ENCODE data around the gene SEC24D.

The SEC24D gene

DNA sequence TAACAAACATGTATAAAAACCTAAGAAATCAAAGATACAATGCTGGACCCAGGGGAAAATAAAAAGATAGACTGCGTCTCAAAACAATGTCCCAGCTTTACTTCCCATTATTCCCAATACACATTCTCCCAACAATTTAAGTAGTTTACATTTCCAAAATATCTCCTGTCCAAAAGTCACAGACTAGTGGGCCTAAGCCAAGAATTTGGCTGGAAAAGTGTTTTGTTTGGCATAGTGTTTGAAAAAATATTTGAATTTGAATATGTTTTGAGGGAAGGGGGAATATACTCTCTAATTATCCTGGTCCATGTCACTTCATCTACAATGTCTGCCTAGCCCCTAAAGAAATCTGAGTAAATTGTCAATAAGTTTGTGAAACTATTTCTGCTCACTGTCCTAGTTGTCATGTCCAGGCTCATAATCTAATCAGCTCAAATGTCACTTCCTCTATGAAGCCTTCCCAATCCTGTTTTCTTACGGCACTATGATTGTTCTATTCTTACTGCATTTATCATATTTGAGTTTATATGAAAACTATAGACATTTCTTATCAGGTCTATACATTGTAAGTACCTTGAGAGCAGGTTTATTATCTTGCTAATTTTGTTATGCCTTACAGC is 74.4 kb downstream of the SEC24D start:
- DNase-seq (ENCODE audit: low read depth), result no peak
- TF ChIP-seq, protein P1, sequence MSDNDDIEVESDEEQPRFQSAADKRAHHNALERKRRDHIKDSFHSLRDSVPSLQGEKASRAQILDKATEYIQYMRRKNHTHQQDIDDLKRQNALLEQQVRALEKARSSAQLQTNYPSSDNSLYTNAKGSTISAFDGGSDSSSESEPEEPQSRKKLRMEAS (IDR thresholded peaks at IDR 0.05; ENCODE audit: low read depth, low read length), result no peak
- TF ChIP-seq, protein P2, sequence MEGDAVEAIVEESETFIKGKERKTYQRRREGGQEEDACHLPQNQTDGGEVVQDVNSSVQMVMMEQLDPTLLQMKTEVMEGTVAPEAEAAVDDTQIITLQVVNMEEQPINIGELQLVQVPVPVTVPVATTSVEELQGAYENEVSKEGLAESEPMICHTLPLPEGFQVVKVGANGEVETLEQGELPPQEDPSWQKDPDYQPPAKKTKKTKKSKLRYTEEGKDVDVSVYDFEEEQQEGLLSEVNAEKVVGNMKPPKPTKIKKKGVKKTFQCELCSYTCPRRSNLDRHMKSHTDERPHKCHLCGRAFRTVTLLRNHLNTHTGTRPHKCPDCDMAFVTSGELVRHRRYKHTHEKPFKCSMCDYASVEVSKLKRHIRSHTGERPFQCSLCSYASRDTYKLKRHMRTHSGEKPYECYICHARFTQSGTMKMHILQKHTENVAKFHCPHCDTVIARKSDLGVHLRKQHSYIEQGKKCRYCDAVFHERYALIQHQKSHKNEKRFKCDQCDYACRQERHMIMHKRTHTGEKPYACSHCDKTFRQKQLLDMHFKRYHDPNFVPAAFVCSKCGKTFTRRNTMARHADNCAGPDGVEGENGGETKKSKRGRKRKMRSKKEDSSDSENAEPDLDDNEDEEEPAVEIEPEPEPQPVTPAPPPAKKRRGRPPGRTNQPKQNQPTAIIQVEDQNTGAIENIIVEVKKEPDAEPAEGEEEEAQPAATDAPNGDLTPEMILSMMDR (IDR thresholded peaks at IDR 0.05; ENCODE audit: low read depth, low read length), result no peak
- TF ChIP-seq POLR2A (IDR thresholded peaks at IDR 0.05; ENCODE audit: extremely low read depth, insufficient read length) (no peak), MYC (IDR thresholded peaks at IDR 0.05; ENCODE audit: low read depth, low read length) (no peak)
- H3K4me3 ChIP-seq (ENCODE audit: low read depth, low read length), result no peak overlapping the region

DNA sequence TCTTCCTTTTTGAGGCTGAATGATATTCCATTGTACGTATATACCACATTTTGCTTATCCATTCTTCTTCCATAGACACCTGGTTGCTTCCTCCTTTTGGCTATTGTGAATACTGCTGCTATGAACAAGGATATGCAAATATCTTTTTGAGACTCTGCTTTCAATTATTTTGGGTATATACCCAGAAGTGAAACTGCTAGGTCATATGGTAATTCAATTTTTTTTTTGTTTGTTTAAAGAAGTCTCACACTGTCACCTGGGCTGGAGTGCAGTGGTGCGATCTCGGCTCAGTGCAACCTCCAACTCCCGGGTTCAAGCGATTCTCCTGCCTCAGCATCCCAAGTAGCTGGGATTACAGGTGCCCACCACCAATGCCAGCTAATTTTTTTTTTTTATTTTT is 75.4 kb downstream of the SEC24D start:
- no peak for TF ChIP-seq MYC (IDR thresholded peaks at IDR 0.05; ENCODE audit: low read depth, low read length)
- no peak overlapping the region for H3K4me3 ChIP-seq (ENCODE audit: low read depth, low read length)
- DNase-seq (ENCODE audit: low read depth), result no peak

DNA sequence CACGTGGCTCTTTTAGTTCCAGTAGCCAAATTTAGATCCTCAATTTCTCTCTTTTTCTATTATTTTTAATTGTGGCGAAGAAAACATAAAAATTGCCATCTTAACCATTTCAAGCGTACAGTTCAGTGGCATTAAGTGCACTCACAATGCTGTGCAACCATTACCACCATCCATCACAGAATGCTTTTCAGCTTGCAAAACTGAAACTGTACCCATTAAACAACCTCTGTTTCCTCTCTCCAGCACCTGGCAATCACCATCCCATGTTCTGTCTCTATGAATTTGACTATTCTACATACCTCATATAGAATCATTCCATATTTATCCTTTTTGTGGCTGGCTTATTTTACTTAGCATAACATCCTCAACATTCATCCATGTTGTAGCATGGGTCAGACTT is 75.8 kb downstream of the SEC24D start:
- H3K4me3 ChIP-seq (ENCODE audit: low read depth, low read length), result no peak overlapping the region
- TF ChIP-seq, protein P2 (IDR thresholded peaks at IDR 0.05; ENCODE audit: low read depth, low read length), result no peak
- TF ChIP-seq, protein P1 (IDR thresholded peaks at IDR 0.05; ENCODE audit: low read depth, low read length), result no peak
- TF ChIP-seq MYC (IDR thresholded peaks at IDR 0.05; ENCODE audit: low read depth, low read length) (no peak), POLR2A (IDR thresholded peaks at IDR 0.05; ENCODE audit: extremely low read depth, insufficient read length) (no peak)
- DNase-seq (ENCODE audit: low read depth), result no peak

DNA sequence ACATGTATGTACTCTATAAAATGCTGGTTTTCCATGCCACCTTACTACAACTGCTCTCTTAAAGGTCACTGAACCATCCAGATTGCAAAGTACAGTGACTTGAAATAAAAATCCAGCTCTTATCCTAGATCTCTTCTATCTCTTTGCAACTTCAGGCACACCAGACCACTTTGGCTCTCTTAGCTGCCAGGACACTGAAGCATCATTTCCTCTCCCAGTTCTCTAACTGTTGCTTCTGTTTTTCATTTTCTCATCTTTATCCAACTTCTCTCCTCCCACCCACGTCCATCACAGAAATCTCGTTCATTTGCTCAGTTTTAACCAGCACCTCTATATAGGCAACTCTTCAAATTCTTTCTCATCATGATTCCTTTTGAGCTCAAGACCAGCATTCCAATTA is 76.4 kb downstream of the SEC24D start:
- TF ChIP-seq, protein P1 (IDR thresholded peaks at IDR 0.05; ENCODE audit: low read depth, low read length), result no peak
- TF ChIP-seq MYC (IDR thresholded peaks at IDR 0.05; ENCODE audit: low read depth, low read length) (no peak), POLR2A (IDR thresholded peaks at IDR 0.05; ENCODE audit: extremely low read depth, insufficient read length) (no peak)
- TF ChIP-seq, protein P2 (IDR thresholded peaks at IDR 0.05; ENCODE audit: low read depth, low read length), result no peak
- no peak for DNase-seq (ENCODE audit: low read depth)
- no peak overlapping the region for H3K4me3 ChIP-seq (ENCODE audit: low read depth, low read length)

DNA sequence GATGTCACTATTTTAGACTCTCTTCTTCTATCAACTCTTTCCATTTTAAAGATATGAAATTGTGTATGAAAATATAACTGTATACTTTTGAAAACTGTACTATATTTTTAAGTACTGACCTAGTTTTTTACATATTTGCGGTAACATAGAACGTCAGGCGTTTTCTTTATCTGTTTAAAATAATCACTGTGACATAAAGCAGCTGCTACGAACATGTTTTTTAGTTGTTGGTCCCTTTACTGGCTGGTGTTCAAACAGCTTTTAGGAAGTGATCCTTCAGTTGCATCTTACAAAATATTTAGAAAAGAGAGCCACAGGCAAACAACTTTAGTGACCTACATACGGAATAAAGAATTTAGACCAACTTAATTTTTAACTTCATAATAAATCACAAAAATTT is 77.6 kb downstream of the SEC24D start:
- no peak for TF ChIP-seq MYC (IDR thresholded peaks at IDR 0.05; ENCODE audit: low read depth, low read length)
- TF ChIP-seq, protein P2 (IDR thresholded peaks at IDR 0.05; ENCODE audit: low read depth, low read length), result no peak
- TF ChIP-seq, protein P1 (IDR thresholded peaks at IDR 0.05; ENCODE audit: low read depth, low read length), result no peak
- TF ChIP-seq POLR2A (IDR thresholded peaks at IDR 0.05; ENCODE audit: extremely low read depth, insufficient read length), result no peak
- no peak overlapping the region for H3K4me3 ChIP-seq (ENCODE audit: low read depth, low read length)
- no peak for DNase-seq (ENCODE audit: low read depth)

DNA sequence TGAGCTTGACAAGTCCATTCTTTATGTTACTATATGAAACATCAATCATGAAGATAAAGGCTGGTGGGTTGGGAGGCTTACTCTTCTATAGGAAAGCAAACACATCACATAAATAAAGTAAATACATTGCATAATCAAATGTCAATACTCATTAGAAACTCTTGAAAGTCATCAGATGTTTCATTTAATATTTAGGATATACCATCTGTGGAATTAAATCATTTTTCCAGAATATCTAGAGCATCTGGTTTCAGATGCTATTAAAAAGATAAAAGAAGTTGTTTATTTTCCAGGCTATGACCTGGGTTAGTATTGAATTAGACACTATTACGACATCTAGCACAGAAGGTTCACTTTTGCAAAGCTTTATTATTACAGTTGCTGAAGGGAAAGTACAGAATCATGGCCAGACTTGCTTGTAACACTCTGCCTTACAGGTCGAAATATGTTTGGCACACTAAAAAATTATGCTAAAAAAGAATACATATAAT is 78.1 kb downstream of the SEC24D start:
- no peak overlapping the region for H3K4me3 ChIP-seq (ENCODE audit: low read depth, low read length)
- DNase-seq (ENCODE audit: low read depth), result no peak
- no peak for TF ChIP-seq POLR2A (IDR thresholded peaks at IDR 0.05; ENCODE audit: extremely low read depth, insufficient read length)

DNA sequence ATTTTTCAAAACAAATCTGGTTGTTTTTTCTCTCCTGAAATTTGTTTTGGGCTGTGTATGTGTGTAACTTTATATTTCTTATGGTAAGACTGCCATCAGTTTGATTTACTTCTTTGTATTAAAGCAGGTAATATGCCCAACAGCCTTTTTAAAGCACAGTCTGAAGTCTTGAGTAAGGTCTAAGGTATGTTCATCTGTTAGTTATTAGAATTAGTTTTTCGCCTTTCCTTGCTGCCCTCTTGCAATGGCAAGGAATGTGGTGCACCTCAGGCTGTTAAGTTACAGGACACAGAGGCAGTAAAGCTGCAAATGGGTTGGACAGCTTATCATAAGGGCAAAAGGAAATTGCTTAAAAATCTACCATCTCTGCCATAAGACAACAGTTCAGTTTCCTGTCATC is 79.0 kb downstream of the SEC24D start:
- no peak for DNase-seq (ENCODE audit: low read depth)
- TF ChIP-seq MYC (IDR thresholded peaks at IDR 0.05; ENCODE audit: low read depth, low read length) (no peak), POLR2A (IDR thresholded peaks at IDR 0.05; ENCODE audit: extremely low read depth, insufficient read length) (no peak)
- TF ChIP-seq, protein P1 (IDR thresholded peaks at IDR 0.05; ENCODE audit: low read depth, low read length), result no peak
- TF ChIP-seq, protein P2 (IDR thresholded peaks at IDR 0.05; ENCODE audit: low read depth, low read length), result no peak
- no peak overlapping the region for H3K4me3 ChIP-seq (ENCODE audit: low read depth, low read length)
